Liver (tissue), 9 donors: ENCODE data around the gene CACNA1I. TPM values are rescaled to one million over a fixed set of nuclear protein-coding genes. Genes with fewer than 3 reads are reported as not detected.

Experiments
- DNase-seq: peaks from one replicate; pipeline ENCODE4 v3.0.0-alpha.2; 2017; ENCODE audit warnings: low spot score
- H3K27ac ChIP-seq, 2 donors: one replicate each; pipeline ENCODE4 v1.7.0; 2013; ENCODE audit warnings: inconsistent platforms in 2 of 2, low read length in 2 of 2, control low read depth in 1 of 2, low read depth in 1 of 2, mild to moderate bottlenecking in 1 of 2
- H3K27me3 ChIP-seq, 4 donors: one replicate each; pipeline versions ENCODE4 v1.6.1 to v1.7.0; 2013; ENCODE audit warnings: low read length in 3 of 4, inconsistent platforms in 1 of 4, mild to moderate bottlenecking in 1 of 4, moderate library complexity in 1 of 4; ENCODE audit not compliant: control insufficient read depth in 4 of 4, insufficient read depth in 4 of 4
- H3K36me3 ChIP-seq, 4 donors: one replicate each; pipeline versions ENCODE4 v1.6.1 to v1.7.0; 2013; ENCODE audit warnings: low read length in 3 of 4, mild to moderate bottlenecking in 3 of 4, low read depth in 1 of 4, moderate library complexity in 1 of 4; ENCODE audit not compliant: control insufficient read depth in 4 of 4, insufficient read depth in 3 of 4
- H3K4me1 ChIP-seq, 4 donors: one replicate each; pipeline versions ENCODE4 v1.6.1 to v1.7.0; 2013; ENCODE audit warnings: low read length in 3 of 4, mild to moderate bottlenecking in 3 of 4, moderate library complexity in 1 of 4; ENCODE audit not compliant: control insufficient read depth in 4 of 4, insufficient read depth in 4 of 4
- H3K4me3 ChIP-seq, 3 donors: one replicate each; pipeline versions ENCODE4 v1.6.1 to v1.7.0; 2013; ENCODE audit warnings: low read length in 3 of 3, control low read depth in 1 of 3, low read depth in 1 of 3, mild to moderate bottlenecking in 1 of 3
- H3K9ac ChIP-seq, 2 donors: one replicate each; pipeline ENCODE4 v1.7.0; 2013; ENCODE audit warnings: low read length in 2 of 2, mild to moderate bottlenecking in 2 of 2, moderate library complexity in 2 of 2, control low read depth in 1 of 2, low read depth in 1 of 2
- H3K9me3 ChIP-seq, 4 donors: one replicate each; pipeline versions ENCODE4 v1.6.1 to v1.7.0; 2013; ENCODE audit warnings: low read length in 3 of 4; ENCODE audit not compliant: control insufficient read depth in 4 of 4
- ATF3 ChIP-seq: IDR thresholded peaks from 2 replicates; pipeline ENCODE4 v1.6.1; 2016; ENCODE audit warnings: antibody characterized with exemption
- EGR1 ChIP-seq, 2 donors: IDR thresholded peaks; 2 replicates each; pipeline ENCODE4 v1.6.1; 2016 to 2018; ENCODE audit warnings: antibody characterized with exemption in 2 of 2, low read depth in 2 of 2
- FOXA1 ChIP-seq: IDR thresholded peaks from 2 replicates; pipeline ENCODE4 v1.6.1; 2016; ENCODE audit warnings: antibody characterized with exemption
- GABPA ChIP-seq, 2 donors: IDR thresholded peaks in 1 of 2; conservative IDR thresholded peaks in 1 of 2; 2 replicates each; pipeline ENCODE4 v1.6.1; 2016; ENCODE audit warnings: antibody characterized with exemption in 2 of 2, mild to moderate bottlenecking in 1 of 2, moderate library complexity in 1 of 2
- HNF4A ChIP-seq, 2 donors: conservative IDR thresholded peaks; 2 replicates each; pipeline ENCODE4 v1.6.1; 2016; ENCODE audit warnings: antibody characterized with exemption in 2 of 2, mild to moderate bottlenecking in 2 of 2
- HNF4G ChIP-seq: IDR thresholded peaks from 2 replicates; pipeline ENCODE4 v1.6.1; 2016; ENCODE audit warnings: antibody characterized with exemption
- JUND ChIP-seq, 2 donors: IDR thresholded peaks; 2 replicates each; pipeline ENCODE4 v1.6.1; 2016; ENCODE audit warnings: antibody characterized with exemption in 2 of 2
- MAX ChIP-seq: IDR thresholded peaks from 2 replicates; pipeline ENCODE4 v1.6.1; 2016; ENCODE audit warnings: antibody characterized with exemption
- RAD21 ChIP-seq, 2 donors: IDR thresholded peaks; 2 replicates each; pipeline ENCODE4 v1.6.1; 2016; ENCODE audit warnings: antibody characterized with exemption in 2 of 2, mild to moderate bottlenecking in 2 of 2
- RXRA ChIP-seq, 2 donors: IDR thresholded peaks; 2 replicates each; pipeline ENCODE4 v1.6.1; 2017 to 2018; ENCODE audit warnings: antibody characterized with exemption in 2 of 2, mild to moderate bottlenecking in 1 of 2
- SP1 ChIP-seq: IDR thresholded peaks from 2 replicates; pipeline ENCODE4 v1.6.1; 2018; ENCODE audit warnings: antibody characterized with exemption, mild to moderate bottlenecking
- TAF1 ChIP-seq: conservative IDR thresholded peaks from 2 replicates; pipeline ENCODE4 v1.6.1; 2016; ENCODE audit warnings: antibody characterized with exemption, mild to moderate bottlenecking
- YY1 ChIP-seq: IDR thresholded peaks from 2 replicates; pipeline ENCODE4 v1.6.1; 2016; ENCODE audit warnings: antibody characterized with exemption, mild to moderate bottlenecking
- WGBS: extraction: QIAGEN DNeasy Blood & Tissue Kit; methylation state at CpG from one replicate; pipeline ENCODE4 v1.1.7; 2013; 5-methylcytosine and 5-hydroxymethylcytosine counted together
- polyA plus RNA-seq, 2 donors: library from polyadenylated mRNA; stranded (reverse) in 1 of 2; unstranded in 1 of 2; fragments of 200-250 nt in 1 of 2; fragments of >200 nt in 1 of 2; fragmentation: Nextera tagmentation in 1 of 2; extraction: Ambion mirVana in 1 of 2; gene quantifications; one replicate each; pipeline versions ENCODE4 v1.2.1 to v1.2.3, GENCODE V29; 2013 to 2015
- total RNA-seq, 2 donors: library from RNA; depleted of rRNA; stranded (reverse); fragments of >200 nt; gene quantifications; one replicate each; pipeline ENCODE4 v1.2.3, GENCODE V29; 2014
- TF ChIP-seq, protein P1 (sequence below): IDR thresholded peaks from 2 replicates; pipeline ENCODE4 v1.6.1; 2016; ENCODE audit warnings: antibody characterized with exemption, mild to moderate bottlenecking
- TF ChIP-seq, protein P2 (sequence below): fragments of 150-350 bp; IDR thresholded peaks from 2 replicates; pipeline ENCODE4 v1.5.1; 2017; ENCODE audit warnings: improper control_type of control experiment, low read depth, low read length; ENCODE audit not compliant: missing input control
- donor health status: healthy.
- donor health status: healthy.
- donor health status: healthy.
- donor health status: healthy.
- donor health status: healthy.

The CACNA1I gene
- total and polyA plus RNA-seq, 4 donors: under 0.01 to 0.14 (median 0.01) TPM; not detected in 1

- TF ChIP-seq, protein P1, sequence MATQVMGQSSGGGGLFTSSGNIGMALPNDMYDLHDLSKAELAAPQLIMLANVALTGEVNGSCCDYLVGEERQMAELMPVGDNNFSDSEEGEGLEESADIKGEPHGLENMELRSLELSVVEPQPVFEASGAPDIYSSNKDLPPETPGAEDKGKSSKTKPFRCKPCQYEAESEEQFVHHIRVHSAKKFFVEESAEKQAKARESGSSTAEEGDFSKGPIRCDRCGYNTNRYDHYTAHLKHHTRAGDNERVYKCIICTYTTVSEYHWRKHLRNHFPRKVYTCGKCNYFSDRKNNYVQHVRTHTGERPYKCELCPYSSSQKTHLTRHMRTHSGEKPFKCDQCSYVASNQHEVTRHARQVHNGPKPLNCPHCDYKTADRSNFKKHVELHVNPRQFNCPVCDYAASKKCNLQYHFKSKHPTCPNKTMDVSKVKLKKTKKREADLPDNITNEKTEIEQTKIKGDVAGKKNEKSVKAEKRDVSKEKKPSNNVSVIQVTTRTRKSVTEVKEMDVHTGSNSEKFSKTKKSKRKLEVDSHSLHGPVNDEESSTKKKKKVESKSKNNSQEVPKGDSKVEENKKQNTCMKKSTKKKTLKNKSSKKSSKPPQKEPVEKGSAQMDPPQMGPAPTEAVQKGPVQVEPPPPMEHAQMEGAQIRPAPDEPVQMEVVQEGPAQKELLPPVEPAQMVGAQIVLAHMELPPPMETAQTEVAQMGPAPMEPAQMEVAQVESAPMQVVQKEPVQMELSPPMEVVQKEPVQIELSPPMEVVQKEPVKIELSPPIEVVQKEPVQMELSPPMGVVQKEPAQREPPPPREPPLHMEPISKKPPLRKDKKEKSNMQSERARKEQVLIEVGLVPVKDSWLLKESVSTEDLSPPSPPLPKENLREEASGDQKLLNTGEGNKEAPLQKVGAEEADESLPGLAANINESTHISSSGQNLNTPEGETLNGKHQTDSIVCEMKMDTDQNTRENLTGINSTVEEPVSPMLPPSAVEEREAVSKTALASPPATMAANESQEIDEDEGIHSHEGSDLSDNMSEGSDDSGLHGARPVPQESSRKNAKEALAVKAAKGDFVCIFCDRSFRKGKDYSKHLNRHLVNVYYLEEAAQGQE: no peak
- TF ChIP-seq SP1 (no peak), ATF3 (no peak), RAD21 (IDR thresholded peaks at IDR 0.05) (no peak)
Measured at GRCh38 chr22:39664485-39665200, 94.1 kb downstream of the CACNA1I start (continued).

GRCh38 chr22:39665229-39665628, 94.7 kb downstream of the CACNA1I start:
- WGBS: 49% methylated on average over 8 of the region's 8 CpGs
- H3K36me3 ChIP-seq: no peaks in the 10 kb centered on the region
- peaks cover 5 to 13% (median 8%) of the 10 kb centered on the region in 4 donors for H3K27me3 ChIP-seq
- H3K4me1 ChIP-seq: peaks cover 0 to 5% (median 0%) of the 10 kb centered on the region in 4 donors
- H3K4me3 ChIP-seq: no peak overlapping the region
- no peak for TF ChIP-seq SP1
- no peak for DNase-seq
- H3K27ac ChIP-seq: no peak overlapping the region
- H3K9me3 ChIP-seq: peaks cover 0 to 4% (median 4%) of the 10 kb centered on the region in 4 donors
- H3K9ac ChIP-seq: no peak overlapping the region

DNA sequence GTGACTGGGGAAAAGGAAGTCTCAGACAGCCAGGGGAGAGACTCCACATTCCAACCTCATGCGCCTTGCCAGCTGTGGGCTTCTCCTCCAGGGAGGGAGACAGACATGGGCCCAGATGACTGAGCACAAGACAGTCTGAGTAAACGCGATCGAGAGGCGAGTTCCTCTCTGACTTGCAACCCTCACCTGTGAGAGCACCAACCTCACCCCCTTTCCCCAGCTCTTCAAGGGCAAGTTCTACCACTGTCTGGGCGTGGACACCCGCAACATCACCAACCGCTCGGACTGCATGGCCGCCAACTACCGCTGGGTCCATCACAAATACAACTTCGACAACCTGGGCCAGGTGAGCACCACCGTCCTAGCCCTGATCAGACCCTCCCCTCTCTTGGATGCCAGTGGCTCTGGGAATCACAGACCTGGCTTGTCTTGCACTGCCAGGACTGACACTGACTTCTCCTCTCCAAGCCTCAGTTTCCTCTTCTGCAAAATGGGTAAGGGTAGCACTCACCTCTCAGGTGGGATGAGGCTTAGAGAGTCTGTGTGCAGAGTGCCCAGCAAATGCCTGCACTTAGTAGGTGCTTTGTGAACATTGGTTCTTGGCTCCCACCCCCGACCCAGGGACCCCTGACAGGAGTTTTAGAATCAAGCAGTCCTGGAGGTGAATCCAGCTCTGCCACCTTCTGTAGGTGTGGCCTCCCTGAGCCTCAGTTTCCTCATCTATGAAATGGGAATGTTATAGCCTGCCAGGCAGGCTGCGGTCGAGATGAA, 95.3 kb downstream of the CACNA1I start:
- 85% methylated on average over 16 of the region's 16 CpGs for WGBS
- Histone ChIP-seq H3K4me3 (no peak overlapping the region), H3K27ac (no peak overlapping the region), H3K27me3 (peaks cover 4 to 13% (median 8%) of the 10 kb centered on the region in 4 donors), H3K36me3 (no peaks in the 10 kb centered on the region), H3K9ac (no peak overlapping the region), H3K4me1 (peaks cover 0 to 5% (median 0%) of the 10 kb centered on the region in 4 donors), H3K9me3 (peaks cover 3 to 5% (median 4%) of the 10 kb centered on the region in 4 donors)
- no peak for DNase-seq
- no peak for TF ChIP-seq RAD21 (IDR thresholded peaks at IDR 0.05)
- no peak for TF ChIP-seq EGR1 (IDR thresholded peaks at IDR 0.05; ENCODE audit: low read depth in 2 of 2)
- TF ChIP-seq GABPA (IDR thresholded peaks at IDR 0.05 in 1 of 2, conservative IDR thresholded peaks at IDR 0.05 in 1 of 2): no peak
- TF ChIP-seq FOXA1: no peak
- TF ChIP-seq, protein P2, sequence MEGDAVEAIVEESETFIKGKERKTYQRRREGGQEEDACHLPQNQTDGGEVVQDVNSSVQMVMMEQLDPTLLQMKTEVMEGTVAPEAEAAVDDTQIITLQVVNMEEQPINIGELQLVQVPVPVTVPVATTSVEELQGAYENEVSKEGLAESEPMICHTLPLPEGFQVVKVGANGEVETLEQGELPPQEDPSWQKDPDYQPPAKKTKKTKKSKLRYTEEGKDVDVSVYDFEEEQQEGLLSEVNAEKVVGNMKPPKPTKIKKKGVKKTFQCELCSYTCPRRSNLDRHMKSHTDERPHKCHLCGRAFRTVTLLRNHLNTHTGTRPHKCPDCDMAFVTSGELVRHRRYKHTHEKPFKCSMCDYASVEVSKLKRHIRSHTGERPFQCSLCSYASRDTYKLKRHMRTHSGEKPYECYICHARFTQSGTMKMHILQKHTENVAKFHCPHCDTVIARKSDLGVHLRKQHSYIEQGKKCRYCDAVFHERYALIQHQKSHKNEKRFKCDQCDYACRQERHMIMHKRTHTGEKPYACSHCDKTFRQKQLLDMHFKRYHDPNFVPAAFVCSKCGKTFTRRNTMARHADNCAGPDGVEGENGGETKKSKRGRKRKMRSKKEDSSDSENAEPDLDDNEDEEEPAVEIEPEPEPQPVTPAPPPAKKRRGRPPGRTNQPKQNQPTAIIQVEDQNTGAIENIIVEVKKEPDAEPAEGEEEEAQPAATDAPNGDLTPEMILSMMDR: no peak
- no peak for TF ChIP-seq RXRA (IDR thresholded peaks at IDR 0.05)
- TF ChIP-seq YY1: no peak
- TF ChIP-seq, protein P1: no peak
- no peak for TF ChIP-seq MAX
- TF ChIP-seq JUND (IDR thresholded peaks at IDR 0.05): no peak
- TF ChIP-seq SP1: no peak
- no peak for TF ChIP-seq HNF4G
- no peak for TF ChIP-seq TAF1
- no peak for TF ChIP-seq HNF4A (conservative IDR thresholded peaks at IDR 0.05)
- TF ChIP-seq ATF3: no peak
